ENCODE measurements around the gene UBAP1L. TPM values are rescaled to one million over a fixed set of nuclear protein-coding genes. Genes with fewer than 3 reads are reported as not detected.
A peak's percentile ranks its signal among the peaks of the same experiment; 100 is the strongest.

UBAP1L gene
- total and polyA plus RNA-seq, 12 donors = 0.65 to 5.3 (median 1.6) TPM

DNA sequence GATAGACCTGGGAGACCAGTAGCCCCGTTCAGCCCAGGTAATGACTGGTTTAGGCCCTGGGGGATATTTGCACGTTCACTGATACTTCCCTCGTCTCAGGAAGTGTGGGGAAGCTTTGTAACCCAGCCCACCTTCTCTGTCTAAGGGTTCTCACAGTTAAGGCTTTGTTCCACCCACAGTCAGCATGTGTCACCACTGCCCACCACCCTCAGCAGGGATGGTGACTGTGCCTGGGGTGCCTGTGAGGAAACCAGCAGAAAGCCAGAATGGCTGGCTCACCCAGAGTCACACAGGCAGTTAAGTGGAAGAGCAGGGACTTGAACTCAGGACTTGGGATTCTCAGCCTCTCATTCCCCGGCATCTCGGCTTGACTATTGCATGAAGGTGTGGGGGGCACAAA lies 33.2 kb downstream of the UBAP1L start:
- 74 to 76% methylated on average over 5 of the region's 5 CpGs for WGBS, 2 donors
- intact Hi-C loops (cut with DNase I) = loop anchor here in 4 of 10 donors (2.0 to 10.0 kb wide), 3 partner anchors 27 to 49 kb away; no protein-coding TSS in a partner anchor
- Histone ChIP-seq H3K9me3 (no peaks in the 10 kb centered on the region), H3K27ac (peak overlapping the region in 9 of 10 donors; percentile 26 to 76 (median 49)), H3K27me3 (peaks cover 0 to 35% (median 8%) of the 10 kb centered on the region in 7 donors), H3K36me3 (no peaks in the 10 kb centered on the region), H3K4me3 (no peak overlapping the region), H3K4me1 (peaks cover 4 to 95% (median 52%) of the 10 kb centered on the region in 9 donors)
- TF ChIP-seq CTCF (IDR thresholded peaks at IDR 0.05) = no peak
- DNase-seq (no peak), ATAC-seq (no peak)

GRCh38 chr15:65081270-65081669 lies 33.7 kb downstream of the UBAP1L start:
- DNase-seq (no peak), ATAC-seq (peak; percentile 8 to 72 (median 40))
- H3K36me3 ChIP-seq = no peaks in the 10 kb centered on the region
- no peak overlapping the region for H3K4me3 ChIP-seq
- H3K27ac ChIP-seq = peak overlapping the region in 9 of 10 donors; percentile 26 to 76 (median 49)
- intact Hi-C loops (cut with DNase I) = loop anchor here in 4 of 10 donors (5.0 to 10.0 kb wide), 2 partner anchors 46 to 49 kb away; no protein-coding TSS in a partner anchor
- WGBS, 2 donors = 32 to 59% methylated on average over 6 of the region's 6 CpGs
- no peak for TF ChIP-seq CTCF (IDR thresholded peaks at IDR 0.05)
- peaks cover 4 to 92% (median 51%) of the 10 kb centered on the region in 9 donors for H3K4me1 ChIP-seq
- H3K9me3 ChIP-seq = no peaks in the 10 kb centered on the region
- H3K27me3 ChIP-seq = peaks cover 0 to 39% (median 8%) of the 10 kb centered on the region in 7 donors

GRCh38 chr15:65079580-65079979 lies 35.4 kb downstream of the UBAP1L start:
- H3K9me3 ChIP-seq = no peaks in the 10 kb centered on the region
- DNase-seq = no peak
- TF ChIP-seq CTCF (IDR thresholded peaks at IDR 0.05) = no peak
- intact Hi-C loops (cut with DNase I) = loop anchor here in 2 of 10 donors (2.0 kb wide), 1 partner anchor 25 kb away; no protein-coding TSS in a partner anchor
- peaks cover 4 to 75% (median 40%) of the 10 kb centered on the region in 9 donors for H3K4me1 ChIP-seq
- no peak overlapping the region for H3K4me3 ChIP-seq
- WGBS, 2 donors = 77 to 79% methylated on average over 5 of the region's 5 CpGs
- no peaks in the 10 kb centered on the region for H3K36me3 ChIP-seq
- H3K27ac ChIP-seq = peak overlapping the region in 2 of 10 donors; percentile 44 to 74
- no peak for ATAC-seq
- H3K27me3 ChIP-seq = peaks cover 0 to 39% (median 8%) of the 10 kb centered on the region in 7 donors

GRCh38 chr15:65077981-65078352 lies 37.0 kb downstream of the UBAP1L start:
- Histone ChIP-seq H3K27ac (peak overlapping the region in 9 of 10 donors; percentile 8 to 87 (median 59)), H3K9me3 (no peaks in the 10 kb centered on the region), H3K36me3 (no peaks in the 10 kb centered on the region), H3K27me3 (peaks cover 0 to 34% (median 8%) of the 10 kb centered on the region in 7 donors), H3K4me3 (peak overlapping the region in 4 of 10 donors; percentile 5 to 24 (median 18)), H3K4me1 (peaks cover 4 to 67% (median 27%) of the 10 kb centered on the region in 9 donors)
- ATAC-seq = peak; percentile 41 to 71 (median 58)
- DNase-seq = peak; percentile 58 to 79
- 21 to 42% methylated on average over 23 to 24 of the region's 24 CpGs for WGBS, 2 donors
- peak; percentile 29 to 75 (median 59) for TF ChIP-seq CTCF (IDR thresholded peaks at IDR 0.05)
- intact Hi-C loops (cut with DNase I) = loop anchor here in 4 of 10 donors (1.0 to 2.0 kb wide), 2 partner anchors 23 to 24 kb away; no protein-coding TSS in a partner anchor
